Suprapubic skin (tissue), 4 donors: Measurements from ENCODE around the gene TGFBI.

ENCODE experiments used
- CTCF ChIP-seq, 2 donors: fragments of 200-600 bp in 1 of 2; fragments of 450-650 bp in 1 of 2; sonication (generic) in 1 of 2; IDR thresholded peaks; one replicate each; pipeline ENCODE4 v1.5.1; 2016 to 2019; ENCODE audit warnings: antibody characterized with exemption in 2 of 2, mild to moderate bottlenecking in 1 of 2, moderate library complexity in 1 of 2
- POLR2A ChIP-seq, 2 donors: fragments of 450-650 bp; IDR thresholded peaks; one replicate each; pipeline ENCODE4 v1.6.1; 2017; ENCODE audit warnings: antibody characterized with exemption in 2 of 2, mild to moderate bottlenecking in 2 of 2, moderate library complexity in 2 of 2
- POLR2AphosphoS5 ChIP-seq, 3 donors: sonication (generic); formaldehyde crosslinking; IDR thresholded peaks; one replicate each; pipeline ENCODE4 v1.6.1; 2017; ENCODE audit warnings: antibody characterized with exemption in 3 of 3

- TF ChIP-seq CTCF (IDR thresholded peaks at IDR 0.05), result no peak
- no peak for TF ChIP-seq POLR2A (IDR thresholded peaks at IDR 0.05)
- no peak for TF ChIP-seq POLR2AphosphoS5 (IDR thresholded peaks at IDR 0.05)
Measured at GRCh38 chr5:136065588-136065987, 36.8 kb downstream of the TGFBI start.
